ENCODE results near the gene RAP2A. TPM values are rescaled to one million over a fixed set of nuclear protein-coding genes. Genes with fewer than 3 reads are reported as not detected.

The RAP2A gene
- total and polyA plus RNA-seq, 9 of the 15 experiments (the other 6 are each of a cell fraction or from before 2014, with no cell fraction given), result 1.8 to 11.7 (median 5.6) TPM

- TF ChIP-seq ASH1L (IDR thresholded peaks at IDR 0.05; ENCODE audit: borderline replicate concordance, low read depth, partially characterized antibody) (no peak), HDAC2 (IDR thresholded peaks at IDR 0.05) (no peak), TEAD1 (CRISPR knock-in tag; IDR thresholded peaks at IDR 0.05) (no peak), MAFF (IDR thresholded peaks at IDR 0.05; ENCODE audit: low read length) (no peak), TBL1XR1 (IDR thresholded peaks at IDR 0.05; ENCODE audit: low read length in 2 of 2) (no peak), SAFB2 (IDR thresholded peaks at IDR 0.05; ENCODE audit: borderline replicate concordance, low read depth, low read length, severe bottlenecking) (no peak), SREBF2 (CRISPR knock-in tag; IDR thresholded peaks at IDR 0.05) (no peak), MYNN (IDR thresholded peaks at IDR 0.05) (no peak), MYNN (CRISPR knock-in tag; IDR thresholded peaks at IDR 0.05) (no peak), PHB (CRISPR knock-in tag; IDR thresholded peaks at IDR 0.05) (no peak), ZFX (CRISPR knock-in tag; IDR thresholded peaks at IDR 0.05) (no peak), CREB3L1 (IDR thresholded peaks at IDR 0.05; ENCODE audit: borderline replicate concordance, low read depth) (no peak), FUS (optimal IDR thresholded peaks at IDR 0.05; ENCODE audit: low read depth, low read length) (no peak)
These were observed 26.9 kb downstream of the RAP2A start for GRCh38 chr13:97460853-97461252.

More at GRCh38 chr13:97460853-97461252, 26.9 kb downstream of the RAP2A start:
- Histone ChIP-seq H2AFZ (ENCODE audit: low read depth, low read length) (no peak overlapping the region), H3K4me3 (no peak overlapping the region), H3K79me2 (ENCODE audit: control insufficient read depth, insufficient read depth, low read length) (no peaks in the 10 kb centered on the region), H3K27me3 (ENCODE audit: control insufficient read depth in 2 of 2, insufficient read depth in 2 of 2, low read length in 2 of 2) (no peaks in the 10 kb centered on the region), H3K4me1 (replicated peaks in 1 of 2; ENCODE audit: control insufficient read depth in 2 of 2, insufficient read depth in 2 of 2, low read length in 2 of 2) (no peaks in the 10 kb centered on the region; a peak in 1 of 5 replicates), H3K9me3 (replicated peaks; ENCODE audit: control insufficient read depth, insufficient read depth, low read depth, low read length) (no peaks in the 10 kb centered on the region), H4K20me1 (replicated peaks; ENCODE audit: control insufficient read depth, insufficient read depth, low read length) (no peaks in the 10 kb centered on the region), H3K27ac (ENCODE audit: extremely low read depth, low read depth, low read length) (no peak overlapping the region), H3K9ac (ENCODE audit: insufficient read depth in 1 of 2, low read depth in 2 of 2, low read length in 2 of 2) (no peak overlapping the region), H3K9me1 (ENCODE audit: control insufficient read depth, insufficient read depth, low read length) (no peaks in the 10 kb centered on the region), H3K4me2 (ENCODE audit: insufficient read depth, low read length) (no peak overlapping the region), H3K36me3 (ENCODE audit: control insufficient read depth, insufficient read depth, low read length) (no peaks in the 10 kb centered on the region)
- WGBS (ENCODE audit: insufficient coverage, low coverage, missing lambda C conversion rate), result 55% methylated on average over 2 of the region's 2 CpGs
- intact Hi-C loops (cut with micrococcal nuclease) (no loop called here), in situ Hi-C loops (cut with MboI) (no loop called here)
- DNase-seq (ENCODE audit: extremely low read depth in 1 of 4, low spot score in 3 of 4), result no peak
- no TSS peak for BruUV-seq (replicated peaks)
- ChIA-PET CTCF (ENCODE audit: low intra/inter-chr PET ratio) (no interaction called here), POLR2A (no interaction called here)
- no peak for FAIRE-seq
- ATAC-seq, result no peak
